ENCODE results near the gene SRRM3. TPM values are rescaled to one million over a fixed set of nuclear protein-coding genes. Genes with fewer than 3 reads are reported as not detected.
"Not testable (repeated sequence)": the region's sequence is repeated elsewhere in the genome, so short reads cannot be mapped to it uniquely, and the experiment has no call there.

The SRRM3 gene
- total RNA-seq, 1 experiment from 2014 or later, result 1.3 TPM

GRCh38 chr7:76246804-76247389, 45.2 kb downstream of the SRRM3 start:
- no peak for DNase-seq (ENCODE audit: low read depth)
- in situ Hi-C loops (cut with HindIII; ENCODE audit: low pct_unique_long_range_greater_than_20kb, low sequenced_read_pairs), result no loop called here

- DNase-seq (ENCODE audit: low read depth), result no peak
- in situ Hi-C loops (cut with HindIII; ENCODE audit: low pct_unique_long_range_greater_than_20kb, low sequenced_read_pairs), result no loop called here
Observed at GRCh38 chr7:76247938-76248337, 46.2 kb downstream of the SRRM3 start.

DNA sequence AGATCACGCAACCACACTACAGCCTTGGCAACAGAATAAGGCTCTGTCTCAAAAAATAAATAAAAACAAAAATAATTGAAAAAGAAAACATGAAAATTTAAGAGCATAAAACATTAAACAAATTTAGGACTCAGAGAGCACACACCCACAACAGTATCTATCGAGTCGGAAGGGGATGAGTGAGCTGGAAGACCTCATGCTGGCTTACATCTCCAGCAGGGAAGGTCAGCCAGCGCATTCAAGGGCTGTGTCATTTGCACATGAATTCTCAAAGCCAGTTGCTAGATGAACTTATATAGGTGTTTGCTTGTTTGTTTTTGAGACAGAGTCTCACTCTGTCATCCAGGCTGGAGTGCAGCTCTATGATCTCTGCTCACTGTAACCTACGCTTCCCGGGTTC, 50.3 kb downstream of the SRRM3 start:
- in situ Hi-C loops (cut with HindIII; ENCODE audit: low pct_unique_long_range_greater_than_20kb, low sequenced_read_pairs), result no loop called here
- DNase-seq (ENCODE audit: low read depth), result no peak

GRCh38 chr7:76254781-76255180, 53.1 kb downstream of the SRRM3 start:
- no peak for DNase-seq (ENCODE audit: low read depth)
- in situ Hi-C loops (cut with HindIII; ENCODE audit: low pct_unique_long_range_greater_than_20kb, low sequenced_read_pairs), result no loop called here

- no peak for DNase-seq (ENCODE audit: low read depth)
- in situ Hi-C loops (cut with HindIII; ENCODE audit: low pct_unique_long_range_greater_than_20kb, low sequenced_read_pairs), result no loop called here
Observed at GRCh38 chr7:76257973-76258372, 56.3 kb downstream of the SRRM3 start.

- no peak for DNase-seq (ENCODE audit: low read depth)
- in situ Hi-C loops (cut with HindIII; ENCODE audit: low pct_unique_long_range_greater_than_20kb, low sequenced_read_pairs), result no loop called here
Observed at GRCh38 chr7:76259124-76260093, 57.7 kb downstream of the SRRM3 start.

GRCh38 chr7:76260171-76260703, 58.5 kb downstream of the SRRM3 start:
- peak; percentile 63 for DNase-seq (ENCODE audit: low read depth)
- in situ Hi-C loops (cut with HindIII; ENCODE audit: low pct_unique_long_range_greater_than_20kb, low sequenced_read_pairs), result no loop called here

DNA sequence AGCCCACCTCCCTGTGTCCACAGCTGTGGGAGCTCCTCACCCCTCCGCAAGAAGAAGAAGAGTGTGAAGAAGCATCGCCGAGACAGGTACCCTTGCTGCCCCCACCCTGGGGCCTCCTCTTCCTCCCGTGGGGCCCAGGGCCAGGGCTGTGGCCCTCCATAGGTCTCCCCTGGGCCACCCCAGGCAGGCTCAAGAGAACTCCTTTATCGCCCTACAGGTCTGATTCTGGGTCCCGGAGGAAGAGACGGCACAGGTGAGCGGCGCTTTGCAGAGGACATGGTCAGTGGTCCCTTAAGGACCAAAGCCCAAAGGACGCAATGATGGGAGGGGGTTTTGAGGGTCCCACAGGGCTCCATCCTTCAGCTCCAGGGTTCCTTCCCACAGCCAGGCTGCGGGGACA, 59.6 kb downstream of the SRRM3 start:
- DNase-seq (ENCODE audit: low read depth), result no peak
- in situ Hi-C loops (cut with HindIII; ENCODE audit: low pct_unique_long_range_greater_than_20kb, low sequenced_read_pairs), result no loop called here

DNA sequence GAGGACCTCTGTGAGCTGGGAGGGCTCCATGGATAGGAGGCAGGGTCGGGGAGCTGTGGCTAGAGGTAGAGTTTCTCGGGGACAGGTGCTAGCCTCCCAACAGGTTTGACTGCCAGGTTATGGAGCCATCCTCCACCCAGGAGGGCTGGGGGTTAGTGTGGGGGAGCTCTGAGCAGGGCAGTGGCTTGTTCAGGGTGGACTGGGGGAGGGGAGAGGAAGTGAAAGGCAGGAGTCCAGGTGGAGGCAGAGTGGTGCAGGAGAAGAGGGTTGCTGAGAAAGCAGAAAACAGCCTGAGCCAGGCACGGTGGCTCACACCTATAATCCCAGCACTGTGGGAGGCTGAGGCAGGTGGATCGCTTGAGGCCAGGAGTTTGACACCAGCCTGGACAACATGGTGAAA, 60.2 kb downstream of the SRRM3 start:
- no peak for DNase-seq (ENCODE audit: low read depth)
- in situ Hi-C loops (cut with HindIII; ENCODE audit: low pct_unique_long_range_greater_than_20kb, low sequenced_read_pairs), result no loop called here

- in situ Hi-C loops (cut with HindIII; ENCODE audit: low pct_unique_long_range_greater_than_20kb, low sequenced_read_pairs), result no loop called here
- DNase-seq (ENCODE audit: low read depth), result peak; percentile 50
Observed at GRCh38 chr7:76262683-76263402, 61.1 kb downstream of the SRRM3 start.

DNA sequence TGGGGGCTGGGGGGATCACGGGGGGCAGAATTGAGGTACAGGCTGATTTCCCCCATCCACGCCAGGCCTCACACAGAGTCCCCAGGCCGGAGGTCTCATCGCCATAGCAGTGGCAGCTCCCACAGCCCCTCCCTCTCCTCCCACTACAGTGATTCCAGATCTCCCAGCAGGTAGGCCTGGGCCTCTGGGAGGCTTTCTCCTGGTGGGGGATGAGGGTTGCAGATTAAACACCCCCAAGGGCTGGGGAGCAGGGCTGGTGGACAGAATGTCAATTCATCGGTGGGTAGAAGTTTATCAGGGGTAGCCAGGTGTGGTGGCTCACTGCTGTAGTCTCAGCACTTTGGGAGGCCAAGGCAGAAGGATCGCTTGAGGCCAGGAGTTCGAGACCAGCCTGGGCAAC, 63.6 kb downstream of the SRRM3 start:
- DNase-seq (ENCODE audit: low read depth), result no peak
- in situ Hi-C loops (cut with HindIII; ENCODE audit: low pct_unique_long_range_greater_than_20kb, low sequenced_read_pairs), result no loop called here

GRCh38 chr7:76267107-76267893, 65.6 kb downstream of the SRRM3 start:
- in situ Hi-C loops (cut with HindIII; ENCODE audit: low pct_unique_long_range_greater_than_20kb, low sequenced_read_pairs), result no loop called here
- no peak for DNase-seq (ENCODE audit: low read depth)

GRCh38 chr7:76267894-76268183, 66.1 kb downstream of the SRRM3 start:
- in situ Hi-C loops (cut with HindIII; ENCODE audit: low pct_unique_long_range_greater_than_20kb, low sequenced_read_pairs), result no loop called here
- no peak for DNase-seq (ENCODE audit: low read depth)

DNA sequence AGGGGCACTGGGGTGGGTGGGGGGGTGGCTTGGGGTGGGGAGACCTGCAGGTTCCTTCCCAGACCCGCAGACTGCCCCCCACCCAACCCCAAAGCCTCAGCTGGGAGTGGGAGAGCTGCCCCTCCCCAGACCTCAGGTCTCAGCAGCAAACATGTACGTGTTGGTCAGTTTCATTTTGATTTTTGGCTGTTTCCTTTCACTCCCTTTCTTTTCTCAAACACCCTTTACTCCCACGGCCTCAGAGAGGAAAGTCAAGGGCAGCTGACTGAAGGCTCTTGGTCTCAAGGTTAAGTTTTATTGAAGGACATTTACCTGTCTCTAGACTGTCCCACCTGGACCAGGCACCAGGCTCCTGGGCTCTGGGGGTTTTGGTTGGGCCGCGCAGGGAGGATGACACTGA, 66.7 kb downstream of the SRRM3 start:
- no peak for DNase-seq (ENCODE audit: low read depth)
- in situ Hi-C loops (cut with HindIII; ENCODE audit: low pct_unique_long_range_greater_than_20kb, low sequenced_read_pairs), result no loop called here

DNA sequence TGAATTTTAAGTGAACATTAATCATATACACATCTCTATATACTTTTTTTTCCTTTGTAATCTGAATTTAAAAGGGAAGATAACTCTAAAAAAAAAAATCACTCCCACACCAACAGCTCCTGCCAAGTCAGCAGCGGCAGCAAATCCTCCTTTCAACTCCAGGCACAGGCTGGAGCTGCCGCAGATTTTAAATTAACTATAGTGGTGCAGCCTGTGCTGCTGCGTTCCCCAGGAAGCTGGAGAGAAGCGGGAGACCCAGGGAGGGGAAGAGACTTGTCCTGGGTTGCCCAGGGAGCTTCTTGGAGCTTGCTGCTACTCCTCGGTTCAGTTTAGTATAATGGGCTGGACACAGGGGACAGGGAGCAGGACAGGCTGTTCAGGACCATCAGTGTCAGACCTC, 68.2 kb downstream of the SRRM3 start:
- in situ Hi-C loops (cut with HindIII; ENCODE audit: low pct_unique_long_range_greater_than_20kb, low sequenced_read_pairs), result no loop called here
- no peak for DNase-seq (ENCODE audit: low read depth)

GRCh38 chr7:76271384-76271783, 69.7 kb downstream of the SRRM3 start:
- DNase-seq (ENCODE audit: low read depth); in situ Hi-C loops (cut with HindIII; ENCODE audit: low pct_unique_long_range_greater_than_20kb, low sequenced_read_pairs): not testable (repeated sequence)

DNA sequence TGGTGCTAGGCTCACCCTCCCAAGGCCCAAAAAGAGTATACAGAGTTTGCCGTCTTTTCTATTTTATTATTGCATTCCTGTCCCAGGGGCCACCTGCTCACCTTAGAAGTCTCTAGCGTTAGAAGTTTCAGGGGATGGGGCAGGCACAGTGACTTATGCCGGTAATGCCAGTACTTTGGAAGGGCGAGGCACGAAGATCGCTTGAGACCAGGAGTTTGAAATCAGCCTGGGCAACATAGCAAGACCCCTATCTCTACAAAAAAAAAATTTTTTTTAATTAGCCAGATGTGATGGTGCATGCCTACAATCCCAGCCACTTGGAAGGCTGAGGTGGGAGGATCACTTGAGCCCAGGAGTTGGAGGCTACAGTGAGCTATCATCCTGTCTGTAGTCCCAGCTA, 70.4 kb downstream of the SRRM3 start:
- in situ Hi-C loops (cut with HindIII; ENCODE audit: low pct_unique_long_range_greater_than_20kb, low sequenced_read_pairs), result no loop called here
- no peak for DNase-seq (ENCODE audit: low read depth)

- in situ Hi-C loops (cut with HindIII; ENCODE audit: low pct_unique_long_range_greater_than_20kb, low sequenced_read_pairs), result no loop called here
- DNase-seq (ENCODE audit: low read depth), result no peak
Observed at GRCh38 chr7:76272851-76273497, 71.3 kb downstream of the SRRM3 start.

Measured in Caki2 (cell line).